ENCODE data around the gene ZNF615. TPM values are rescaled to one million over a fixed set of nuclear protein-coding genes. Genes with fewer than 3 reads are reported as not detected.
"Not testable (repeated sequence)": the region's sequence is repeated elsewhere in the genome, so short reads cannot be mapped to it uniquely, and the experiment has no call there.

ZNF615 gene
- polyA plus RNA-seq, 1 experiment, result 3.8 TPM

DNA sequence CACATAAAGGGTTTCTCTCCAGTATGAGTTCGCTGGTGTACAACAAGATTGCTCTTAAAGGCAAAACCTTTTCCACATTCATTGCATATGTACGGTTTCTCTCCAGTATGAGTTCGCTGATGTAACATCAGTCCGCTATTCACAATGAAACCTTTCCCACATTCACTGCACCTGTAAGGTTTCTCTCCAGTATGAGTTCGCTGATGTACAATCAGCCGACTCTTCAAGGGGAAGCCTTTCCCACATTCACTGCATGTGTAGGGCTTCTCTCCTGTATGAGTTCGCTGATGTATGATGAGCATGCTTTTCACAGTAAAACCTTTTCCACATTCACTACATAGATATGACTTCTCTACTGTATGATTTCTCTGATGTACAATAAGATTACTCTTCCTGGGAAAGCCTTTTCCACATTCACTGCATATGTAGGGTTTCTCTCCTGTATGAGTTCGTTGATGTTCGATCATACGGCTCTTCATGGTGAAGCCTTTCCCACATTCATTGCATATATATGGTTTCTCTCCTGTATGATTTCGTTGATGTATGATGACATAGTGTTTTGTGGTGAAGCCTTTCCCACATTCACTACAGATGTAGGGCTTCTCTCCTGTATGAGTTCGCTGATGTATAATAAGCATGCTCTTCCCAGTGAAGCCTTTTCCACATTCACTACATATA, 26.2 kb upstream of the ZNF615 start:
- no peak overlapping the region for H3K4me3 ChIP-seq (ENCODE audit: low read depth, low read length)
- DNase-seq (ENCODE audit: low read depth), result no peak

DNA sequence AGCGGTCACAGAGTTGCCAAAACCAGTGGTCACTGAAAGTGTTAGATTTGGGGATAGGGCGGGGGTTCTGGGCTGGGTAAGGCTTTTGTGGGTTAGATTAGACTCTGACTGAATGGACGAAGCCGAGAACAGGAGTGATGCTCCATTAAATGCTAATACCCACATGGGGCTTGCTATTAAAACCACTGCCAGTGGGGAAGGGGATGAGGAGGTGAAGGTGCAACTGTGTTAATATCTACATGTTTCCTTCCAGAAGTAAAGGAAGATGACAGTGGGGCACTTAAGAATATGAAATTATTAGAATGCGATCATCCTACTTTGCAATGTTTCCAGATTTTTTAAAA, 20.7 kb upstream of the ZNF615 start:
- DNase-seq (ENCODE audit: low read depth), result no peak
- Histone ChIP-seq H3K27me3 (ENCODE audit: control insufficient read depth, insufficient read depth, low read length) (no peaks in the 10 kb centered on the region), H3K36me3 (ENCODE audit: control insufficient read depth, insufficient read depth, low read length) (peaks cover 6% of the 10 kb centered on the region), H3K4me3 (ENCODE audit: low read depth, low read length) (peak overlapping the region; percentile 53)
- TF ChIP-seq, protein P1, sequence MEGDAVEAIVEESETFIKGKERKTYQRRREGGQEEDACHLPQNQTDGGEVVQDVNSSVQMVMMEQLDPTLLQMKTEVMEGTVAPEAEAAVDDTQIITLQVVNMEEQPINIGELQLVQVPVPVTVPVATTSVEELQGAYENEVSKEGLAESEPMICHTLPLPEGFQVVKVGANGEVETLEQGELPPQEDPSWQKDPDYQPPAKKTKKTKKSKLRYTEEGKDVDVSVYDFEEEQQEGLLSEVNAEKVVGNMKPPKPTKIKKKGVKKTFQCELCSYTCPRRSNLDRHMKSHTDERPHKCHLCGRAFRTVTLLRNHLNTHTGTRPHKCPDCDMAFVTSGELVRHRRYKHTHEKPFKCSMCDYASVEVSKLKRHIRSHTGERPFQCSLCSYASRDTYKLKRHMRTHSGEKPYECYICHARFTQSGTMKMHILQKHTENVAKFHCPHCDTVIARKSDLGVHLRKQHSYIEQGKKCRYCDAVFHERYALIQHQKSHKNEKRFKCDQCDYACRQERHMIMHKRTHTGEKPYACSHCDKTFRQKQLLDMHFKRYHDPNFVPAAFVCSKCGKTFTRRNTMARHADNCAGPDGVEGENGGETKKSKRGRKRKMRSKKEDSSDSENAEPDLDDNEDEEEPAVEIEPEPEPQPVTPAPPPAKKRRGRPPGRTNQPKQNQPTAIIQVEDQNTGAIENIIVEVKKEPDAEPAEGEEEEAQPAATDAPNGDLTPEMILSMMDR (IDR thresholded peaks at IDR 0.05; ENCODE audit: insufficient read depth, low read depth, low read length), result no peak
- ChIA-PET CTCF (no interaction called here), POLR2A (no interaction called here)

More for the DNA sequence above, 26.2 kb upstream of the ZNF615 start:
- Histone ChIP-seq H3K27me3 (ENCODE audit: control insufficient read depth, insufficient read depth, low read length) (no peaks in the 10 kb centered on the region), H3K36me3 (ENCODE audit: control insufficient read depth, insufficient read depth, low read length) (peaks cover 14% of the 10 kb centered on the region)
- POLR2A ChIA-PET, result no interaction called here
- TF ChIP-seq, protein P1 (IDR thresholded peaks at IDR 0.05; ENCODE audit: insufficient read depth, low read depth, low read length), result no peak
- CTCF ChIA-PET, result no interaction called here

DNA sequence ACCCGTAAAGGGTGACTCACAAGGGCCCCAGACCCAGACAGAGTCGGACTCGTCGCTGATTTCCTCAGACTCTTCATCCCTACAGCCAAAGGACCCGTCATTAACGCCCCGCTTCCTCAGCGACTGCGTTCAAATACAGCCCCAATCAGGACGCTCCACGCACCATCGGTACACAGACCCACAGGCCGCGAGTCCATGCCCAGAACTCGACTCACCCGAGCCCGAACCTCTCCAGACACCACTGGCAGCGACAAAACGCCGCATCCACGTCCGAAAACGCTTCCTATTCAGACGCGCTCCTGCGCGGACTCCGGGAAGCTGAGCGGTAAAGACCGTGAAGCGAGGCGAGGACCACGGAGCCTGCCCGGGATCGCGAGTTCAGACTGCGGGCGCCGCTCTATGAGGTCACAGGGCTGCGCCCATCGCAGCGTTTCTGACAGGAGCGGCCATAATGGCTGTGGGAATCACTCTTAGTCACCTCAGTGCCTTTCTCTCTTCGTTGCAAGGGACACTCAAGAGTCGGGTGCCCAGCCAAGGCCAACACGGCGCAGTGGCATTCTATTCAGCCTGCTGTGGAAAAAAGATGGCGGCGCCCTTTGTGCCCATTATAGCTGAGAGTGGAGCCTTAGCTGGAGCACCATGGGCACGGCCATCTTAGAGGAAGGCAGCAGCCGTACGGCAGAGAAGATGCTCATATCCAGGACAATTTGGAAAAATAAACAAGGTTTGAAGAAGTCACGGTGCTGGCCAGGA, 20.2 kb upstream of the ZNF615 start, which contains the start of gene ZNF614:
Gene ZNF614 (minus strand): TSS at position 353 of the 753 bp plus-strand sequence. CDS start 2,634 bp downstream, outside the sequence.
- peak; percentile 40 for DNase-seq (ENCODE audit: low read depth)
- POLR2A ChIA-PET, result no interaction called here
- TF ChIP-seq, protein P1 (IDR thresholded peaks at IDR 0.05; ENCODE audit: insufficient read depth, low read depth, low read length), result no peak

DNA sequence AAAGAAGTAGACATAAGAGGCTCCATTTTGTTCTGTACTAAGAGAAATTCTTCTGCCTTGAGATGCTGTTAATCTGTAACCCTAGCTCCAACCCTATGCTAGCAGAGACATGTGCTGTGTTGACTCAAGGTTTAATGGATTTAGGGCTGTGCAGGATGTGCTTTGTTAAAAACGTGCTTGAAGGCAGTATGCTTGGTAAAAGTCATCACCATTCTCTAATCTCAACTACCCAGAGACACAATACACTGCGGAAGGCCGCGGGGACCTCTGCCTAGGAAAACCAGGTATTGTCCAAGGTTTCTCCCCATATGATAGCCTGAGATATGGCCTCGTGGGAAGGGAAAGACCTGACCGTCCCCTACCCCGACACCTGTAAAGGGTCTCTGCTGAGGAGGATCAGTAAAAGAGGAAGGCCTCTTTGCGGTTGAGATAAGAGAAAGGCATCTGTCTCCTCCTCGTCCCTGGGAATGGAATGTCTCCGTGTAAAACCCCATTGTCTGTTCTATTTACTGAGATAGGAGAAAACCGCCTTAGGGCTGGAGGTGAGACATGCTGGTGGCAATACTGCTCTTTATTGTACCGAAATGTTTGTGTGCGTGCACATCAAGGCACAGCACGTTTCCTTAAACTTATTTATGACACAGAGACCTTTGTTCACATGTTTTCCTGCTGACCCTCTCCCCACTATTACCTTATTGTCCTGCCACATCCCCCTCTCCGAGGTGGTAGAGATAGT, 18.4 kb upstream of the ZNF615 start:
- H3K36me3 ChIP-seq (ENCODE audit: control insufficient read depth, insufficient read depth, low read length); H3K27me3 ChIP-seq (ENCODE audit: control insufficient read depth, insufficient read depth, low read length); CTCF ChIA-PET; POLR2A ChIA-PET; H3K4me3 ChIP-seq (ENCODE audit: low read depth, low read length); DNase-seq (ENCODE audit: low read depth): not testable (repeated sequence)

More for the DNA sequence above, 20.2 kb upstream of the ZNF615 start, which contains the start of gene ZNF614:
- H3K27me3 ChIP-seq (ENCODE audit: control insufficient read depth, insufficient read depth, low read length), result no peaks in the 10 kb centered on the region
- H3K36me3 ChIP-seq (ENCODE audit: control insufficient read depth, insufficient read depth, low read length), result peaks cover 7% of the 10 kb centered on the region
- peak within 1 kb of the TSS; percentile 53 for H3K4me3 ChIP-seq (ENCODE audit: low read depth, low read length)
- CTCF ChIA-PET, result no interaction called here

GRCh38 chr19:52024478-52024877, 16.5 kb upstream of the ZNF615 start:
- POLR2A ChIA-PET; H3K27me3 ChIP-seq (ENCODE audit: control insufficient read depth, insufficient read depth, low read length); H3K4me3 ChIP-seq (ENCODE audit: low read depth, low read length); CTCF ChIA-PET; DNase-seq (ENCODE audit: low read depth): not testable (repeated sequence)
- peaks cover 12% of the 10 kb centered on the region for H3K36me3 ChIP-seq (ENCODE audit: control insufficient read depth, insufficient read depth, low read length)

- Histone ChIP-seq H3K36me3 (ENCODE audit: control insufficient read depth, insufficient read depth, low read length) (peaks cover 16% of the 10 kb centered on the region), H3K4me3 (ENCODE audit: low read depth, low read length) (no peak overlapping the region), H3K27me3 (ENCODE audit: control insufficient read depth, insufficient read depth, low read length) (no peaks in the 10 kb centered on the region)
- TF ChIP-seq, protein P1 (IDR thresholded peaks at IDR 0.05; ENCODE audit: insufficient read depth, low read depth, low read length), result no peak
- DNase-seq (ENCODE audit: low read depth), result no peak
- POLR2A ChIA-PET, result no interaction called here
- CTCF ChIA-PET, result no interaction called here
These were observed 14.2 kb upstream of the ZNF615 start for GRCh38 chr19:52022193-52022592.

All from BJ (cell line).